ENCODE results near the gene TBX6. TPM values are rescaled to one million over a fixed set of nuclear protein-coding genes. Genes with fewer than 3 reads are reported as not detected.
"Not testable (repeated sequence)": the region's sequence is repeated elsewhere in the genome, so short reads cannot be mapped to it uniquely, and the experiment has no call there.

TBX6 gene
- total RNA-seq, 2 experiments from 2014 or later: 2.0 to 2.9 TPM

- Mint-ChIP-seq H3K36me3 (peaks cover under 1% of the 10 kb centered on the region), H3K27ac (no peak overlapping the region), H3K4me1 (peaks cover 11% of the 10 kb centered on the region), H3K4me3 (no peak overlapping the region), H3K27me3 (peaks cover 8% of the 10 kb centered on the region), H3K9me3 (ENCODE audit: low read depth) (peaks cover 3% of the 10 kb centered on the region)
- CTCF ChIA-PET: interaction anchor here (1.3 to 1.9 kb wide), 2 partner anchors 14 to 355 kb away, joined by 3 to 5 read pairs; no protein-coding TSS in a partner anchor
- DNase-seq: no peak
- ATAC-seq: no peak
These were observed 45.1 kb downstream of the TBX6 start for GRCh38 chr16:30046588-30046987.

DNA sequence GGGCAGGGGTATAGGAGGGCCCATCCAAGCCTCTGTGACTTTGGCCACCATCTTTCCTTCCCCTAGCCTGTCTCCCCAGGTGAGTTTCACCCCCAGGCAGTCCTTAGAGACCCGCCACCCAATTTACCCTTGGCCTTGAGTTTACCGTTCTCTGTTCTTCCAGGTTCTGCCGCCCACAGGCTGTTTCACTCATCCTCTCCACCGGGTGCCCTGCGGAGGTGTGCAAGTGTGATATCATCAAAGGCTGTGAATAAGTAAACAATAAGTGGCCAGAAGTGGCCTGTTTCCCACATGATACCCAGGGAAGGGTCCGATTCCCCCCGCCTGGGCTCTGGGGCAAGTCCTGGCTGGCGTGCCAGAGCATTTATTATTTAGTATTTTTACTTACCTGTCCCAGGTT, 45.5 kb downstream of the TBX6 start:
- Mint-ChIP-seq H3K4me1 (peaks cover 9% of the 10 kb centered on the region), H3K9me3 (ENCODE audit: low read depth) (peaks cover 3% of the 10 kb centered on the region), H3K27ac (no peak overlapping the region), H3K27me3 (peaks cover 9% of the 10 kb centered on the region), H3K4me3 (no peak overlapping the region), H3K36me3 (no peaks in the 10 kb centered on the region)
- CTCF ChIA-PET: interaction anchor here (1.3 to 1.9 kb wide), 2 partner anchors 14 to 355 kb away, joined by 3 to 5 read pairs; no protein-coding TSS in a partner anchor
- peak; percentile 14 for ATAC-seq
- no peak for DNase-seq

DNA sequence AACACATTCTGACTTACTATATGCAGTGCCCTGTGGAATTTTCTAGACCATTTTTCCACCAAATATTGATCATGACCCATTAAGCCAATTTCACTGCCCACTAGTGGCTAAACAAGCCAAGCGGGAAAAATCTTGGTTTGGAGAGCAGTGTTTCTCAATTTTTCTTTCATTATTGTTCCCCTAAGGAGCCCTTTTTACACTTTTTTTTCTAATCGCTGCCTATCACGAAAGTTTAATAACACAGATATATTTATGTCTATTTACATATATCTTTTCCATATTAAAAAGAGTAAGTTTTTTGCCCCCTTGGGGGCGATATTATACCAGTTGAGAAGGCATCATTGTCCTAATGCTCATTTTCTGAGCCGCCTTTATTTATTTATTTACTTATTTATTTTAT, 49.9 kb downstream of the TBX6 start:
- peaks cover 5% of the 10 kb centered on the region for H3K4me1 Mint-ChIP-seq
- DNase-seq (no peak), ATAC-seq (no peak)
- H3K27me3 Mint-ChIP-seq: peaks cover 19% of the 10 kb centered on the region
- H3K36me3 Mint-ChIP-seq: no peaks in the 10 kb centered on the region
- no peak overlapping the region for H3K4me3 Mint-ChIP-seq
- peaks cover 3% of the 10 kb centered on the region for H3K9me3 Mint-ChIP-seq (ENCODE audit: low read depth)
- CTCF ChIA-PET: interaction anchor here (1.1 to 6.0 kb wide), 3 partner anchors 10 to 101 kb away, joined by 4 to 37 read pairs (median 4); partner anchors contain the start of genes ALDOA and TLCD3B
- no peak overlapping the region for H3K27ac Mint-ChIP-seq

DNA sequence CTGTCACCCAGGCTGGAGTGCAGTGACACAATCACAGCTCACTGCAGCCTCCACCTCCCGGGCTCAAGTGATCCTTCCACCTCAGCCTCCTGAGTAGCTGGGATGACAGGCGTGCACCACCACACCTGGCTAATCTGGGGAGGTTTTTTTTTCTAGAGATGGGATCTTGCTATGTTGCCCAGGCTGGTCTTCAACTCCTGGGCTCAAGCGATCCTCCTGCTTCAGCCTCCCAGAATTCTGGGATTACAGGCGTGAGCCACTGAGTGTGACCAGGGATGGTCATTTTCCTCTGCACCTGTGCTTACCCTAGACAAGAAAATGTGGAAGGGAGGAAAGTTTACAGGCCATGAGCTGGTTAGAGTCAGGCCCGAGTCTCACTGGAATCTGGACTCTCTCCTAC, 51.0 kb downstream of the TBX6 start:
- H3K9me3 Mint-ChIP-seq (ENCODE audit: low read depth); H3K4me1 Mint-ChIP-seq; ATAC-seq; DNase-seq; H3K27ac Mint-ChIP-seq; H3K4me3 Mint-ChIP-seq; H3K36me3 Mint-ChIP-seq: not testable (repeated sequence)
- CTCF ChIA-PET: interaction anchor here (1.1 to 6.0 kb wide), 3 partner anchors 9 to 102 kb away, joined by 4 to 37 read pairs (median 4); partner anchors contain the start of gene TLCD3B
- peaks cover 23% of the 10 kb centered on the region for H3K27me3 Mint-ChIP-seq

DNA sequence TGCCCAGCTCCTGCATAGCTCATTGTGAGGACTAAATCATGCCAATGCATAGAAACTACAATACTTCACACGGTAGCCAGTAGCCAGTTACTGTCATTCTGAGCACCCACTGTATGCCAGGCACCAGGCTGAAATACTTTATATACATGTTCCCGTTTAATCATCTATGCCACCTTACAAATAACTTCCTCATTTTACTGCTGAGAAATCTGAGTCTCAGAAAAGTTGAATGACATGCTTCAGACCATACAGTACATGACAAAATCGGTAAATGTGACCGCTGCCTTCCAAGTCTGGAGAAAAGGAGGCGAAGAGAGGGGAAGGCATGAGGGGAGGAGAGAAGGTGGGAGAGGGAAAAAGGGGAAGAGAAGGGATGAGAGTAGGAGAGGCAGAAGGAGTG, 51.5 kb downstream of the TBX6 start:
- no peak for DNase-seq
- H3K9me3 Mint-ChIP-seq (ENCODE audit: low read depth): peaks cover 2% of the 10 kb centered on the region
- H3K4me1 Mint-ChIP-seq: peaks cover 6% of the 10 kb centered on the region
- CTCF ChIA-PET: interaction anchor here (1.4 to 6.0 kb wide), 2 partner anchors 8 to 13 kb away, joined by 4 to 37 read pairs; partner anchors contain the start of gene TLCD3B
- no peak overlapping the region for H3K4me3 Mint-ChIP-seq
- peaks cover 28% of the 10 kb centered on the region for H3K27me3 Mint-ChIP-seq
- H3K36me3 Mint-ChIP-seq: no peaks in the 10 kb centered on the region
- no peak for ATAC-seq
- no peak overlapping the region for H3K27ac Mint-ChIP-seq

Other genes with a start within 250 kb of the TBX6 start
- 10 to 100 TPM; 52.0 to 62.0 TPM for gene CDIPT, start 228.7 kb downstream of the TBX6 start, total RNA-seq
- gene SEZ6L2, start 192.4 kb downstream of the TBX6 start, total RNA-seq: under 1 TPM in 1 of 2 experiments, not detected in 1; 0.09 TPM
- under 1 TPM in 1 of 2 experiments, not detected in 1; 0.33 TPM for gene ASPHD1, start 191.4 kb downstream of the TBX6 start, total RNA-seq
- 10 to 100 TPM; 44.6 to 48.4 TPM for gene KCTD13, start 165.7 kb downstream of the TBX6 start, total RNA-seq
- gene TMEM219, start 129.8 kb downstream of the TBX6 start, total RNA-seq: 10 to 100 TPM; 56.9 to 67.6 TPM
- 10 to 100 TPM; 51.1 to 55.3 TPM for gene TAOK2, start 118.1 kb downstream of the TBX6 start, total RNA-seq
- gene HIRIP3, start 96.3 kb downstream of the TBX6 start, total RNA-seq: 10 to 100 TPM; 49.3 to 56.5 TPM
- gene INO80E, start 95.7 kb downstream of the TBX6 start, total RNA-seq: 100 to 1,000 TPM; 102 to 116 TPM
- under 1 TPM in 1 of 2 experiments, not detected in 1; 0.49 TPM for gene DOC2A, start 80.9 kb downstream of the TBX6 start, total RNA-seq
- not detected for gene C16orf92, start 68.7 kb downstream of the TBX6 start, total RNA-seq
- gene TLCD3B, start 60.7 kb downstream of the TBX6 start, total RNA-seq: 1 to 10 TPM; 1.6 to 6.5 TPM
- gene ALDOA, start 26.2 kb downstream of the TBX6 start, total RNA-seq: 1,000 to 10,000 TPM; 1,292 to 1,318 TPM
- 100 to 1,000 TPM; 149 to 161 TPM for gene PPP4C, start 15.9 kb downstream of the TBX6 start, total RNA-seq
- gene YPEL3, start 4.3 kb upstream of the TBX6 start, total RNA-seq: 10 to 100 TPM; 47.2 to 47.8 TPM
- gene GDPD3, start 21.6 kb upstream of the TBX6 start, total RNA-seq: 10 to 100 TPM in 1 of 2 experiments, 1 to 10 TPM in 1; 8.1 to 19.5 TPM
- 10 to 100 TPM; 67.1 to 95.1 TPM for gene MAPK3, start 31.3 kb upstream of the TBX6 start, total RNA-seq
- 1,000 to 10,000 TPM; 1,639 to 1,875 TPM for gene CORO1A, start 91.7 kb upstream of the TBX6 start, total RNA-seq
- gene BOLA2B, start 101.7 kb upstream of the TBX6 start, total RNA-seq: 100 to 1,000 TPM; 210 to 238 TPM
- 100 to 1,000 TPM; 109 to 121 TPM for gene SLX1A, start 102.0 kb upstream of the TBX6 start, total RNA-seq
- gene SULT1A3, start 107.3 kb upstream of the TBX6 start, total RNA-seq: 10 to 100 TPM; 23.4 to 29.6 TPM
- 10 to 100 TPM; 12.8 to 23.8 TPM for gene NPIPB13, start 156.6 kb upstream of the TBX6 start, total RNA-seq